ENCODE results near the gene KCNMA1.

Gene KCNMA1

DNA sequence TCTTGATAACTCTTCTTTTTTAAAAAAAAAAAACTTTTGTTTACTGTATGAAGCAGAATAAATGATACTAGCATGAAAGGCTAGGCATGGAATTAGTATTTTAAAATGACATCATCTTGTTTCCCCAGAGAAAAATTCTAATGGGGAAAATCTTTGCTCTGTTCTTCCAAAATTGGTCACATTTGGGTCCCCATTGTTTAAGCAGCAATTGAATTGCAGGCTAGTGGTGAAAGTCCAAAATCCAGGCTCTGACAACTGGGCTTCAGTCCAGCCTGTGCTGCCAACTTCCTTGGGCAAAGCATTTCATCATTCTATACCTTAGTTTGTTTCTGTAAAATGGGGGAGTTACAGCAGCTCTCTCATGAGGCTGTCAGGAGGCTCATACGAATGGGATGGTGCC is 726.4 kb downstream of the KCNMA1 start:
- H3K4me3 ChIP-seq (ENCODE audit: low read depth, low read length) = no peak overlapping the region
- H3K4me2 ChIP-seq (ENCODE audit: low read length) = no peak overlapping the region
- no peaks in the 10 kb centered on the region for H3K27me3 ChIP-seq (ENCODE audit: control insufficient read depth, insufficient read depth, low read length)
- H3K36me3 ChIP-seq (ENCODE audit: control insufficient read depth, insufficient read depth, low read length) = no peaks in the 10 kb centered on the region
- no peaks in the 10 kb centered on the region for H3K9me3 ChIP-seq (ENCODE audit: control insufficient read depth, low read length)
- no peak overlapping the region for H3K9ac ChIP-seq
- no peak overlapping the region for H3K27ac ChIP-seq
- no peaks in the 10 kb centered on the region for H3K4me1 ChIP-seq
- no peak overlapping the region for H2AFZ ChIP-seq
- TF ChIP-seq, protein P1, sequence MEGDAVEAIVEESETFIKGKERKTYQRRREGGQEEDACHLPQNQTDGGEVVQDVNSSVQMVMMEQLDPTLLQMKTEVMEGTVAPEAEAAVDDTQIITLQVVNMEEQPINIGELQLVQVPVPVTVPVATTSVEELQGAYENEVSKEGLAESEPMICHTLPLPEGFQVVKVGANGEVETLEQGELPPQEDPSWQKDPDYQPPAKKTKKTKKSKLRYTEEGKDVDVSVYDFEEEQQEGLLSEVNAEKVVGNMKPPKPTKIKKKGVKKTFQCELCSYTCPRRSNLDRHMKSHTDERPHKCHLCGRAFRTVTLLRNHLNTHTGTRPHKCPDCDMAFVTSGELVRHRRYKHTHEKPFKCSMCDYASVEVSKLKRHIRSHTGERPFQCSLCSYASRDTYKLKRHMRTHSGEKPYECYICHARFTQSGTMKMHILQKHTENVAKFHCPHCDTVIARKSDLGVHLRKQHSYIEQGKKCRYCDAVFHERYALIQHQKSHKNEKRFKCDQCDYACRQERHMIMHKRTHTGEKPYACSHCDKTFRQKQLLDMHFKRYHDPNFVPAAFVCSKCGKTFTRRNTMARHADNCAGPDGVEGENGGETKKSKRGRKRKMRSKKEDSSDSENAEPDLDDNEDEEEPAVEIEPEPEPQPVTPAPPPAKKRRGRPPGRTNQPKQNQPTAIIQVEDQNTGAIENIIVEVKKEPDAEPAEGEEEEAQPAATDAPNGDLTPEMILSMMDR (IDR thresholded peaks at IDR 0.05) = no peak
- no peaks in the 10 kb centered on the region for H3K79me2 ChIP-seq

DNA sequence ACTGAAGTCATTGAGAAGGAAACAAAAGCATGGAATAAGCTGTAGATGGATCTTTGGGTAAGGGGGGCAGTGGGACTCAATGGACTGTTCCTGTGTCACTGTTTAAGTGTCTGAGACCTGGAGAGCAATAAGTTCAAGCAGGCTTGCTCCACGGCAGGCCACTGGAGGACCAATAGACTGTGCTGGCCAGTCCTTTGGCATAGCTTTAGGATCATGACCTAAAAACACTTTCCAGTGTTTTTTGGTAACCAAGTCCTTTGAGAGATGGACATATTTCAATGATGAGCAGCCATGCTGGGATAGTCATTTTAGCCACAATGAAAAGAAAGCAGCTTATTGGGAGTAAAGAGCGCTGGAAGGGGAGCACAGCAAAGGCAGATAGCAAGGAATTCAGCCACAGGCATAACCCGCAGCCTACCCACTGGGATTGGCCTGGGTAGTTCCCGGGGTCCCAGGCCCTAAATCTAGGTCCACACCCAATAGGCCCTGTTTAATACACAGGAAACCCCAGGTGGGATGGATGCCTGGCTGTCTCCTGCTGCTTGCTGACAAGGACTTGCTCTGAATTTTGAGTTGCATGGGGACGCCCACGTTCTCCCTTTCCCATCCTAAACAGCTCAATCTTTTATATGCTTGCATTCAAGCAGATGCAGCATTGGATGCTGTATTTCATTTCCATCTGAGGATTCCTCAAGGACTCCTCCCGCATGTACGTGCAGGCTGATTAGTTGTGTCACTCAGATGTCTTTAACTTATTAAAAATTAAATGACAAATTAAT is 727.2 kb downstream of the KCNMA1 start:
- Histone ChIP-seq H3K4me3 (ENCODE audit: low read depth, low read length) (no peak overlapping the region), H3K4me1 (no peaks in the 10 kb centered on the region), H3K36me3 (ENCODE audit: control insufficient read depth, insufficient read depth, low read length) (no peaks in the 10 kb centered on the region), H3K9ac (no peak overlapping the region), H3K27ac (no peak overlapping the region), H3K4me2 (ENCODE audit: low read length) (no peak overlapping the region), H2AFZ (no peak overlapping the region), H3K9me3 (ENCODE audit: control insufficient read depth, low read length) (no peaks in the 10 kb centered on the region), H3K27me3 (ENCODE audit: control insufficient read depth, insufficient read depth, low read length) (no peaks in the 10 kb centered on the region), H3K79me2 (no peaks in the 10 kb centered on the region)
- TF ChIP-seq, protein P1 (IDR thresholded peaks at IDR 0.05) = no peak

DNA sequence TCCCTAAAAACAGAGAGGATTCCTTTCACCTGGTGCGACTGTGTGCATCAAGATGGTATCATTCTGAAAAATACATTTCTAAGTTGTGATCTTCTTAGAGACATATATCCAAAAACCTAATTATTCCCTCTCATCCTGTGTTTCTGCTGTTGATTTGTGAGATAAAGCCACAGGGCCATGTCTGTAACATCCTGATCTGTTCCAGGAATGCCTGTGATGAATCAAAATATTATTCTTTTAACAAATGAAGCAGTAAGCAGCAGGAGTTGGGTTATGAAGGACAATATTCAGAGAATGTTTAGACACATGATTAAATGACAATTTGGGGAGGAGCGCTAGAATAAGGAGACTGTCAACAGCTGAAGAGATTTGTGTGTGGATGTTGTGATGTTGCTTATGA is 731.4 kb downstream of the KCNMA1 start:
- Histone ChIP-seq H3K4me1 (no peaks in the 10 kb centered on the region), H3K9ac (no peak overlapping the region), H2AFZ (no peak overlapping the region), H3K27ac (no peak overlapping the region), H3K27me3 (ENCODE audit: control insufficient read depth, insufficient read depth, low read length) (no peaks in the 10 kb centered on the region), H3K9me3 (ENCODE audit: control insufficient read depth, low read length) (no peaks in the 10 kb centered on the region), H3K36me3 (ENCODE audit: control insufficient read depth, insufficient read depth, low read length) (no peaks in the 10 kb centered on the region), H3K4me2 (ENCODE audit: low read length) (no peak overlapping the region), H3K79me2 (no peaks in the 10 kb centered on the region), H3K4me3 (ENCODE audit: low read depth, low read length) (no peak overlapping the region)
- TF ChIP-seq, protein P1 (IDR thresholded peaks at IDR 0.05) = no peak

DNA sequence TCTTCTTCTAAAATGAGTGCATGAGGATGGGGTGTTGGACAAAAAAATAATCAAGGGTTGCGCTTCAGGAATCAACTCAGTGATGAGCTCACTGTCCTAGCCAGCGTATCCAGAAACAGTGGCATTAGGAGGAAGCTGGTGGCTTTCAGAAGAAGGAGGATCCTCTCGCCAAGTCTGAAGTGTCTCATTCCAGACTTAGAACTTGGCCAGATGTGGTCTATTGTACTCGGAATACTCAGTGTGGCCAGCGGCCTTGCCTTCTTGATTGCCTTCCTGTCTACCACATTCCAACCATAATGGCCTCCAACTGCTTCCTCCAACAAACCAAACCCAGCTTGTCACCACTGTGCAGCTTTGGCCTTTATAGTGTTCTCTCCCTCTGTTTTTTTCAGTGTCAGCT is 732.4 kb downstream of the KCNMA1 start:
- Histone ChIP-seq H3K9ac (no peak overlapping the region), H3K79me2 (no peaks in the 10 kb centered on the region)
- TF ChIP-seq, protein P1 (IDR thresholded peaks at IDR 0.05) = no peak

DNA sequence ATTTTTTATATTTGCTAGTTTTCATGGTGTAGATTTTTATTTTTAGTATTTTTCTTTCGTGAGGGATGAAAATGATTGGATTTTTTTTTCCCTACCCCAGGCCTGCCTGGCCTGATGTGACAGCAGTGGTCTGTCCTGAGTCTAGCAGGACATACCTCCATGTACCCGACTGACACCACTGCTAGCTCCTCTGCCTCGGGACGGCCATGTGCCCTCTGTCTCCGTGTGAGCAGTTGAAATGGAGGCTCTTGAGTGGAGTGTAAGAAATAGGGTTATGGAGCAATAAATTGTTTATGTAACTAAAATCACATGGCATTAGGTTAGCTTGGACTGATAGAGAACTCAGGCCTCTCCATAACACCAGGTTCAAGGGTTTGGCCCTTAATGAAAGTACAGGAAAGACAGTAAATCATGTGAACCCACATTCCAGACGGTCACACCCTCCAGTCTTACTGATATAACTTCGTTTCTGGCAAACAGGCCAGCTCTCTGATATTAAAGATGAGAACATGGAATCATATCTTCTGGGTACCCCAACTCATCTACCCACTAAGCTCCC is 734.1 kb downstream of the KCNMA1 start:
- Histone ChIP-seq H3K4me1 (no peaks in the 10 kb centered on the region), H3K4me3 (ENCODE audit: low read depth, low read length) (no peak overlapping the region)
- TF ChIP-seq, protein P1 (IDR thresholded peaks at IDR 0.05) = no peak

More for the DNA sequence above, 732.4 kb downstream of the KCNMA1 start:
- no peaks in the 10 kb centered on the region for H3K9me3 ChIP-seq (ENCODE audit: control insufficient read depth, low read length)
- no peak overlapping the region for H3K27ac ChIP-seq
- H3K36me3 ChIP-seq (ENCODE audit: control insufficient read depth, insufficient read depth, low read length) = no peaks in the 10 kb centered on the region
- H3K27me3 ChIP-seq (ENCODE audit: control insufficient read depth, insufficient read depth, low read length) = no peaks in the 10 kb centered on the region
- H3K4me2 ChIP-seq (ENCODE audit: low read length) = no peak overlapping the region
- H3K4me1 ChIP-seq = no peaks in the 10 kb centered on the region
- no peak overlapping the region for H2AFZ ChIP-seq
- no peak overlapping the region for H3K4me3 ChIP-seq (ENCODE audit: low read depth, low read length)

More for the DNA sequence above, 734.1 kb downstream of the KCNMA1 start:
- H3K79me2 ChIP-seq = no peaks in the 10 kb centered on the region
- H2AFZ ChIP-seq = no peak overlapping the region
- no peaks in the 10 kb centered on the region for H3K36me3 ChIP-seq (ENCODE audit: control insufficient read depth, insufficient read depth, low read length)
- H3K27ac ChIP-seq = no peak overlapping the region
- H3K9me3 ChIP-seq (ENCODE audit: control insufficient read depth, low read length) = no peaks in the 10 kb centered on the region
- H3K4me2 ChIP-seq (ENCODE audit: low read length) = no peak overlapping the region
- H3K9ac ChIP-seq = no peak overlapping the region
- H3K27me3 ChIP-seq (ENCODE audit: control insufficient read depth, insufficient read depth, low read length) = no peaks in the 10 kb centered on the region

All from parathyroid adenoma (tissue), 2 donors.